HepG2 (cell line): ENCODE measurements around the gene CD4. TPM values are rescaled to one million over a fixed set of nuclear protein-coding genes. Genes with fewer than 3 reads are reported as not detected.
A peak's percentile ranks its signal among the peaks of the same experiment; 100 is the strongest.

Experiments used
- ATAC-seq: fragments of 200-7000 bp; cut with Tn5 transposase; 3 replicates; pipeline ENCODE4 v1.9.1; 2020; ENCODE audit warnings: mild to moderate bottlenecking, moderate library complexity
- BruUV-seq: library from RNA; stranded (reverse); fragments of 400-500 nt; replicated peaks from 2 replicates; lab custom pipeline; 2021; lab: Mats Ljungman, UMichigan
- CTCF ChIA-PET: fragments of 300-600 bp; formaldehyde crosslinking; extraction: SDS; loops from one replicate; lab custom pipeline; 2021; ENCODE audit warnings: low total read pairs, inconsistent platforms, low intra/inter-chr PET ratio; lab: Yijun Ruan, JAX
- POLR2A ChIA-PET: fragments of 350-600 bp; sonication (Branson Sonifier 250); formaldehyde crosslinking; loops from one replicate; lab custom pipeline; 2020; ENCODE audit warnings: antibody characterized with exemption, inconsistent platforms; lab: Yijun Ruan, JAX
- DNase-seq: peaks from one replicate; pipeline ENCODE4 v3.0.0-alpha.2; 2015; ENCODE audit warnings: low spot score
- FAIRE-seq: peaks from 3 replicates; lab custom pipeline; 2011; peaks lifted over from hg19 to GRCh38; lab: Jason Lieb, UNC
- H2AFZ ChIP-seq: one replicate; pipeline ENCODE4 v1.6.1; 2011; ENCODE audit warnings: low read length, inconsistent platforms
- H3K27ac ChIP-seq: fragments of 300-600 bp; 3 replicates; pipeline ENCODE4 v1.8.0; 2011; ENCODE audit warnings: mixed run types, mild to moderate bottlenecking, mixed read lengths, low read length, inconsistent platforms; ENCODE audit not compliant: insufficient read depth; ENCODE audit errors: extremely low read length
- H3K27me3 ChIP-seq, 2 experiments: fragments of 200-600 bp in 1 of 2; 2 replicates in 1 of 2; 3 replicates in 1 of 2; pipeline versions ENCODE4 v1.6.0 to v1.8.0; 2011; ENCODE audit warnings: low read length in 2 of 2, mild to moderate bottlenecking in 2 of 2, moderate library complexity in 2 of 2, inconsistent platforms in 1 of 2; ENCODE audit not compliant: insufficient read depth in 2 of 2, control insufficient read depth in 1 of 2
- H3K36me3 ChIP-seq, 2 experiments: fragments of 200-600 bp in 1 of 2; replicated peaks in 1 of 2; 2 replicates in 1 of 2; 3 replicates in 1 of 2; pipeline versions ENCODE4 v1.5.1 to v1.8.0; 2011; ENCODE audit warnings: low read length in 2 of 2, inconsistent platforms in 1 of 2; ENCODE audit not compliant: insufficient read depth in 2 of 2, control insufficient read depth in 1 of 2
- H3K4me1 ChIP-seq: 2 replicates; pipeline ENCODE4 v1.5.1; 2012; ENCODE audit warnings: low read length, inconsistent platforms; ENCODE audit not compliant: insufficient read depth
- H3K4me2 ChIP-seq: 2 replicates; pipeline ENCODE4 v1.6.0; 2011; ENCODE audit warnings: low read depth, low read length, inconsistent platforms
- H3K4me3 ChIP-seq, 3 experiments: fragments of 200-600 bp in 1 of 3; sonication (generic), shearing (Covaris generic) in 1 of 3; replicated peaks in 1 of 3; 2 replicates each; pipeline ENCODE4 v1.5.1; 2011 to 2016; ENCODE audit warnings: low read length in 3 of 3, inconsistent platforms in 2 of 3, low read depth in 2 of 3, mild to moderate bottlenecking in 2 of 3, control low read depth in 1 of 3, mixed read lengths in 1 of 3; ENCODE audit not compliant: insufficient read depth in 1 of 3
- H3K79me2 ChIP-seq: one replicate; pipeline ENCODE4 v1.6.1; 2011; ENCODE audit warnings: low read length, inconsistent platforms; ENCODE audit not compliant: insufficient read depth
- H3K9ac ChIP-seq: 2 replicates; pipeline ENCODE4 v1.6.0; 2011; ENCODE audit warnings: mild to moderate bottlenecking, low read depth, low read length, inconsistent platforms; ENCODE audit not compliant: insufficient read depth
- H3K9me3 ChIP-seq: 2 replicates; pipeline ENCODE4 v1.5.1; 2012; ENCODE audit warnings: mild to moderate bottlenecking, low read length
- H4K20me1 ChIP-seq: 2 replicates; pipeline ENCODE4 v1.6.0; 2011; ENCODE audit warnings: inconsistent platforms, mild to moderate bottlenecking, low read length, moderate library complexity; ENCODE audit not compliant: insufficient read depth
- EEA1 ChIP-seq: sonication (generic); formaldehyde crosslinking; IDR thresholded peaks from 2 replicates; pipeline ENCODE4 v1.5.1; 2020; ENCODE audit warnings: mild to moderate bottlenecking, missing genetic modification reagents, borderline replicate concordance
- MAZ ChIP-seq, 2 experiments: sonication (generic) in 1 of 2; formaldehyde crosslinking in 1 of 2; IDR thresholded peaks; 2 replicates each; pipeline versions ENCODE4 v1.5.0 to v1.6.1; 2012 to 2020; ENCODE audit warnings: low read depth in 2 of 2, mild to moderate bottlenecking in 2 of 2, borderline replicate concordance in 1 of 2, improper control_type of control experiment in 1 of 2, low read length in 1 of 2, missing genetic modification reagents in 1 of 2, moderate library complexity in 1 of 2
- MEF2D ChIP-seq: sonication (generic); formaldehyde crosslinking; IDR thresholded peaks from 2 replicates; pipeline ENCODE4 v1.5.1; 2020; ENCODE audit warnings: mild to moderate bottlenecking, missing genetic modification reagents
- TBX2 ChIP-seq: sonication (generic); formaldehyde crosslinking; IDR thresholded peaks from 2 replicates; pipeline ENCODE4 v1.5.0; 2020; ENCODE audit warnings: missing genetic modification reagents, mild to moderate bottlenecking, borderline replicate concordance
- YY1 ChIP-seq: IDR thresholded peaks from 2 replicates; pipeline ENCODE4 v1.6.1; 2011; ENCODE audit warnings: low read length, low read depth, moderate library complexity, mild to moderate bottlenecking; ENCODE audit not compliant: insufficient read depth, insufficient replicate concordance
- ZFP41 ChIP-seq: sonication (generic); formaldehyde crosslinking; IDR thresholded peaks from 2 replicates; pipeline ENCODE4 v1.4.0; 2020; ENCODE audit warnings: mild to moderate bottlenecking, missing genetic modification reagents, borderline replicate concordance
- ZKSCAN8 ChIP-seq: IDR thresholded peaks from 2 replicates; pipeline ENCODE4 v1.6.1; 2016; ENCODE audit warnings: borderline replicate concordance, missing genetic modification reagents, missing compliant biosample characterization
- ZNF124 ChIP-seq: sonication (generic); formaldehyde crosslinking; IDR thresholded peaks from 2 replicates; pipeline ENCODE4 v1.4.0; 2020; ENCODE audit warnings: missing genetic modification reagents
- ZSCAN31 ChIP-seq: sonication (generic); formaldehyde crosslinking; IDR thresholded peaks from 2 replicates; pipeline ENCODE4 v1.5.0; 2020; ENCODE audit warnings: low read depth, mild to moderate bottlenecking, missing genetic modification reagents
- WGBS: methylation state at CpG from one replicate; pipeline ENCODE4 v1.1.6; 2017; ENCODE audit warnings: low lambda C conversion rate; 5-methylcytosine and 5-hydroxymethylcytosine counted together
- in situ Hi-C: cut with HindIII; loops from 2 replicates; pipeline ENCODE4 v1.10.0; 2017; ENCODE audit warnings: low pct_unique_long_range_greater_than_20kb; ENCODE audit not compliant: extremely low pct_ligation_motif_present
- intact Hi-C: fragments of 100-400 bp; cut with micrococcal nuclease; formaldehyde crosslinking; loops from one replicate; pipeline ENCODE4 v1.10.0; 2022; ENCODE audit not compliant: unreplicated experiment
- polyA plus RNA-seq, 8 experiments: library from polyadenylated mRNA; depleted of rRNA in 3 of 8; stranded (reverse) in 7 of 8; unstranded in 1 of 8; fragments of >200 nt; fragmentation: Illumina TruSeq in 4 of 8; extraction: Trizol in 4 of 8; gene quantifications; 2 replicates each; pipeline versions ENCODE4 v1.2.1 to v1.2.3, GENCODE V29; 2011 to 2016; ENCODE audit warnings: low read depth in 4 of 8, missing spikeins in 1 of 8, mixed read lengths in 1 of 8; ENCODE audit not compliant: insufficient read depth in 1 of 8
- total RNA-seq, 5 experiments: library from RNA; depleted of rRNA; stranded (reverse); fragments of >200 nt; fragmentation: Illumina TruSeq; extraction: Trizol; gene quantifications; 2 replicates each; pipeline ENCODE4 v1.2.3, GENCODE V29; 2016; ENCODE audit warnings: low read depth in 1 of 5
- TF ChIP-seq, protein P1 (sequence below): sonication (generic); formaldehyde crosslinking; IDR thresholded peaks from 2 replicates; pipeline ENCODE4 v1.5.0; 2020; ENCODE audit warnings: missing genetic modification reagents
- TF ChIP-seq, protein P2 (sequence below): sonication (generic); formaldehyde crosslinking; IDR thresholded peaks from 2 replicates; pipeline ENCODE4 v1.4.0; 2020; ENCODE audit warnings: mild to moderate bottlenecking, missing genetic modification reagents, borderline replicate concordance
- TF ChIP-seq, protein P3 (sequence below): sonication (generic); formaldehyde crosslinking; IDR thresholded peaks from 2 replicates; pipeline ENCODE4 v1.4.0; 2020; ENCODE audit warnings: missing genetic modification reagents

CD4 gene
- total and polyA plus RNA-seq, 2 of the 13 experiments (the other 11 are each of a cell fraction or from before 2014, with no cell fraction given) = 0.07 to 0.95 TPM

DNA sequence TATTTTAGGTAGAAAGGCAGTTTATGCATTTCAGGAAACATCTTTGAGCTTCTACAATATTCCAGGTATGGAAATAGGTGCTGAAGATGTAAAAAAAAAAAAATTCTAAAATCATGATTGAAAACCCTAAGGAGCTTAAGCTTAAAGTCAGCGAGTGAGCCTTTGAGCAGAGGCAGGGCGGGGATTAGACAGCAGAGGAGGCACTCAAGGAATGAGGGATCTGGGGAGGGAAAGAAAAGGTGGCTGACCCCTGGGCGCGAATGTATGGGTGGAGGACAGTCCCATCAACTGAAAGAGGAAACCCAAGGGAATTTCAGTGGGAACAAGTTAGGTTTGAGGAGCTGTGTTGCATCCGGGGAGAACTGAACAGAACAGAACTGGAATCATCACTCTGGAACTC is 29.6 kb upstream of the CD4 start (continued):
- no peak for TF ChIP-seq ZFP41 (CRISPR knock-in tag)

DNA sequence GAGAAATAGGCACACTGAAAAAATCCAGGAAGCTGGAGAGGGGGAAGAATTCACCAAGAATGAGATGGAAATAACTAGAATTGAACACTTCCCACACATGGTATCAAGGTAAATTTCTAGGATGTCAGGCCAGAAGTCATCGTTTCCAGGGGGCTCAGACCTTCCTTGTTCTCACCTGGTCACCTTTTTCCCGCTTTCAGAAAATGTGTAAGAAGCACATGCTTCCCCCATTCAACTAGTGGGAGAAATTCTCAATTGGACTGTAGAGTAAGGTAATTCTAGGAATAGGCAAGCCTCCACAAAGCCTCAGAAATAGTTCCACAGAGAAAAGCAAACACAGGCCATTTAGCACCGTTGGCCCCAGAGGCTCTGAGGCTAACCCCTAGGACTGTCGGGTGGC is 25.9 kb upstream of the CD4 start:
- H3K4me1 ChIP-seq = peaks cover 75% of the 10 kb centered on the region
- H3K79me2 ChIP-seq = peaks cover 14% of the 10 kb centered on the region
- no peaks in the 10 kb centered on the region for H3K36me3 ChIP-seq
- H3K4me2 ChIP-seq = peak overlapping the region; percentile 80
- ChIA-PET POLR2A (interaction anchor here (0.6 to 2.4 kb wide), 2 partner anchors 10 to 39 kb away, joined by 3 to 11 read pairs; partner anchors contain the start of gene MLF2), CTCF (no interaction called here)
- FAIRE-seq (peak; percentile 68), DNase-seq (no peak), ATAC-seq (no peak)
- H3K4me3 ChIP-seq = peak overlapping the region; percentile 41 to 72 (median 51); a peak in 5 of 6 replicates
- H3K9me3 ChIP-seq = no peaks in the 10 kb centered on the region
- 0 out of 2 replicates have a peak, but pooled peaks cover 6% of the 10 kb centered on the region for H4K20me1 ChIP-seq
- in situ Hi-C loops (no loop called here), intact Hi-C loops (no loop called here)
- H3K27me3 ChIP-seq = no peaks in the 10 kb centered on the region
- peak overlapping the region; percentile 54 for H3K27ac ChIP-seq
- 17% methylated on average over 3 of the region's 4 CpGs for WGBS
- H3K9ac ChIP-seq = peak overlapping the region; percentile 62; the same call in 1 of the 2 replicates
- BruUV-seq = TSS peak; percentile 81
- H2AFZ ChIP-seq = no peak overlapping the region
- TF ChIP-seq ZSCAN31 (CRISPR knock-in tag) (0 out of 2 replicates have a peak, but pooled peaks have one; percentile 21), EEA1 (no peak), ZKSCAN8 (CRISPR knock-in tag) (no peak), TBX2 (CRISPR knock-in tag) (no peak), MAZ (IDR thresholded peaks at IDR 0.05; ENCODE audit: borderline replicate concordance, low read depth, low read length) (no peak), MAZ (CRISPR knock-in tag; IDR thresholded peaks at IDR 0.05; ENCODE audit: low read depth) (peak; percentile 5; the same call in 1 of the 2 replicates), ZNF124 (CRISPR knock-in tag) (no peak), YY1 (no peak), MEF2D (CRISPR knock-in tag) (no peak)
- TF ChIP-seq, protein P1, sequence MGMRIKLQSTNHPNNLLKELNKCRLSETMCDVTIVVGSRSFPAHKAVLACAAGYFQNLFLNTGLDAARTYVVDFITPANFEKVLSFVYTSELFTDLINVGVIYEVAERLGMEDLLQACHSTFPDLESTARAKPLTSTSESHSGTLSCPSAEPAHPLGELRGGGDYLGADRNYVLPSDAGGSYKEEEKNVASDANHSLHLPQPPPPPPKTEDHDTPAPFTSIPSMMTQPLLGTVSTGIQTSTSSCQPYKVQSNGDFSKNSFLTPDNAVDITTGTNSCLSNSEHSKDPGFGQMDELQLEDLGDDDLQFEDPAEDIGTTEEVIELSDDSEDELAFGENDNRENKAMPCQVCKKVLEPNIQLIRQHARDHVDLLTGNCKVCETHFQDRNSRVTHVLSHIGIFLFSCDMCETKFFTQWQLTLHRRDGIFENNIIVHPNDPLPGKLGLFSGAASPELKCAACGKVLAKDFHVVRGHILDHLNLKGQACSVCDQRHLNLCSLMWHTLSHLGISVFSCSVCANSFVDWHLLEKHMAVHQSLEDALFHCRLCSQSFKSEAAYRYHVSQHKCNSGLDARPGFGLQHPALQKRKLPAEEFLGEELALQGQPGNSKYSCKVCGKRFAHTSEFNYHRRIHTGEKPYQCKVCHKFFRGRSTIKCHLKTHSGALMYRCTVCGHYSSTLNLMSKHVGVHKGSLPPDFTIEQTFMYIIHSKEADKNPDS (CRISPR knock-in tag) = no peak
- TF ChIP-seq, protein P2, sequence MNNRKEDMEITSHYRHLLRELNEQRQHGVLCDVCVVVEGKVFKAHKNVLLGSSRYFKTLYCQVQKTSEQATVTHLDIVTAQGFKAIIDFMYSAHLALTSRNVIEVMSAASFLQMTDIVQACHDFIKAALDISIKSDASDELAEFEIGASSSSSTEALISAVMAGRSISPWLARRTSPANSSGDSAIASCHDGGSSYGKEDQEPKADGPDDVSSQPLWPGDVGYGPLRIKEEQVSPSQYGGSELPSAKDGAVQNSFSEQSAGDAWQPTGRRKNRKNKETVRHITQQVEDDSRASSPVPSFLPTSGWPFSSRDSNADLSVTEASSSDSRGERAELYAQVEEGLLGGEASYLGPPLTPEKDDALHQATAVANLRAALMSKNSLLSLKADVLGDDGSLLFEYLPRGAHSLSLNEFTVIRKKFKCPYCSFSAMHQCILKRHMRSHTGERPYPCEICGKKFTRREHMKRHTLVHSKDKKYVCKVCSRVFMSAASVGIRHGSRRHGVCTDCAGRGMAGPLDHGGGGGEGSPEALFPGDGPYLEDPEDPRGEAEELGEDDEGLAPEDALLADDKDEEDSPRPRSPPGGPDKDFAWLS (CRISPR knock-in tag) = no peak
- TF ChIP-seq, protein P3, sequence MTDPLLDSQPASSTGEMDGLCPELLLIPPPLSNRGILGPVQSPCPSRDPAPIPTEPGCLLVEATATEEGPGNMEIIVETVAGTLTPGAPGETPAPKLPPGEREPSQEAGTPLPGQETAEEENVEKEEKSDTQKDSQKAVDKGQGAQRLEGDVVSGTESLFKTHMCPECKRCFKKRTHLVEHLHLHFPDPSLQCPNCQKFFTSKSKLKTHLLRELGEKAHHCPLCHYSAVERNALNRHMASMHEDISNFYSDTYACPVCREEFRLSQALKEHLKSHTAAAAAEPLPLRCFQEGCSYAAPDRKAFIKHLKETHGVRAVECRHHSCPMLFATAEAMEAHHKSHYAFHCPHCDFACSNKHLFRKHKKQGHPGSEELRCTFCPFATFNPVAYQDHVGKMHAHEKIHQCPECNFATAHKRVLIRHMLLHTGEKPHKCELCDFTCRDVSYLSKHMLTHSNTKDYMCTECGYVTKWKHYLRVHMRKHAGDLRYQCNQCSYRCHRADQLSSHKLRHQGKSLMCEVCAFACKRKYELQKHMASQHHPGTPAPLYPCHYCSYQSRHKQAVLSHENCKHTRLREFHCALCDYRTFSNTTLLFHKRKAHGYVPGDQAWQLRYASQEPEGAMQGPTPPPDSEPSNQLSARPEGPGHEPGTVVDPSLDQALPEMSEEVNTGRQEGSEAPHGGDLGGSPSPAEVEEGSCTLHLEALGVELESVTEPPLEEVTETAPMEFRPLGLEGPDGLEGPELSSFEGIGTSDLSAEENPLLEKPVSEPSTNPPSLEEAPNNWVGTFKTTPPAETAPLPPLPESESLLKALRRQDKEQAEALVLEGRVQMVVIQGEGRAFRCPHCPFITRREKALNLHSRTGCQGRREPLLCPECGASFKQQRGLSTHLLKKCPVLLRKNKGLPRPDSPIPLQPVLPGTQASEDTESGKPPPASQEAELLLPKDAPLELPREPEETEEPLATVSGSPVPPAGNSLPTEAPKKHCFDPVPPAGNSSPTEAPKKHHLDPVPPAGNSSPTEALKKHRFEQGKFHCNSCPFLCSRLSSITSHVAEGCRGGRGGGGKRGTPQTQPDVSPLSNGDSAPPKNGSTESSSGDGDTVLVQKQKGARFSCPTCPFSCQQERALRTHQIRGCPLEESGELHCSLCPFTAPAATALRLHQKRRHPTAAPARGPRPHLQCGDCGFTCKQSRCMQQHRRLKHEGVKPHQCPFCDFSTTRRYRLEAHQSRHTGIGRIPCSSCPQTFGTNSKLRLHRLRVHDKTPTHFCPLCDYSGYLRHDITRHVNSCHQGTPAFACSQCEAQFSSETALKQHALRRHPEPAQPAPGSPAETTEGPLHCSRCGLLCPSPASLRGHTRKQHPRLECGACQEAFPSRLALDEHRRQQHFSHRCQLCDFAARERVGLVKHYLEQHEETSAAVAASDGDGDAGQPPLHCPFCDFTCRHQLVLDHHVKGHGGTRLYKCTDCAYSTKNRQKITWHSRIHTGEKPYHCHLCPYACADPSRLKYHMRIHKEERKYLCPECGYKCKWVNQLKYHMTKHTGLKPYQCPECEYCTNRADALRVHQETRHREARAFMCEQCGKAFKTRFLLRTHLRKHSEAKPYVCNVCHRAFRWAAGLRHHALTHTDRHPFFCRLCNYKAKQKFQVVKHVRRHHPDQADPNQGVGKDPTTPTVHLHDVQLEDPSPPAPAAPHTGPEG (CRISPR knock-in tag) = no peak
